GM12891 (cell line): Measurements from ENCODE around the gene AFG3L2.

ENCODE experiments used
- PAX5 ChIP-seq: IDR thresholded peaks from 2 replicates; pipeline ENCODE4 v1.6.1; 2011; ENCODE audit warnings: low read length, moderate library complexity, mild to moderate bottlenecking; ENCODE audit not compliant: insufficient read depth, severe bottlenecking
- POLR2A ChIP-seq: IDR thresholded peaks from 2 replicates; pipeline ENCODE4 v1.6.1; 2011; ENCODE audit warnings: low read depth, low read length, control low read depth
- POLR2AphosphoS5 ChIP-seq: IDR thresholded peaks from 2 replicates; pipeline ENCODE4 v1.6.1; 2011; ENCODE audit warnings: low read depth, low read length, control low read depth
- SPI1 ChIP-seq: IDR thresholded peaks from 2 replicates; pipeline ENCODE4 v1.6.1; 2011; ENCODE audit warnings: low read depth, low read length, control low read depth

DNA sequence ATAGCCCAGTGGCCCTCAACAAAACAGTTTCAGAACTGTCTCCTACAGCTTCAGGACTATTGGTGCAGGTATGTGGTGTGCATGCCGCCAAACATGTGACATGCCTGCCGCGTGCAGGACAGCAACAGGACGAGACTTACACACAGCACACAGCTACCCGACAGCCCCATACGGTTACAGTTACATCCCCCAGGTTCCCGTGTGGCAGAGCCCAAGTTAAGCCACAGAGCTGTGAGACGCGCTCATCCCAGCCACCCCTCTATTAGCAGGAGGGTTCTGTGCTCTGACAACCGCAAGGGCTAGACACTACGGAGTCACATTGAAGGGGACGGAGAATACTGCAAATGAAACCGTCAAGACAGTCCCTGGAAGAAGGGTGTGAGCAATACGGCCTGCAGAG lies 85.3 kb downstream of the AFG3L2 start:
- no peak for TF ChIP-seq POLR2AphosphoS5
- TF ChIP-seq POLR2A = no peak
- TF ChIP-seq SPI1 = no peak
- TF ChIP-seq PAX5 = no peak
